ELR (cell line): Measurements from ENCODE around the gene ANLN.
"Not testable (repeated sequence)": the region's sequence is repeated elsewhere in the genome, so short reads cannot be mapped to it uniquely, and the experiment has no call there.

Source experiments
- DNase-seq: peaks from one replicate; pipeline ENCODE4 v3.0.0-alpha.2; 2015; ENCODE audit warnings: low read depth

ANLN gene

GRCh38 chr7:36378555-36378954 lies 11.1 kb upstream of the ANLN start:
- DNase-seq = not testable (repeated sequence)

GRCh38 chr7:36379831-36380504 lies 9.7 kb upstream of the ANLN start:
- DNase-seq = no peak

- no peak for DNase-seq
Observed at GRCh38 chr7:36381056-36381455, 8.6 kb upstream of the ANLN start.

GRCh38 chr7:36383284-36383683 lies 6.4 kb upstream of the ANLN start:
- DNase-seq = not testable (repeated sequence)

- DNase-seq = not testable (repeated sequence)
Observed at GRCh38 chr7:36385646-36386045, 4.0 kb upstream of the ANLN start.

GRCh38 chr7:36387435-36388231 lies 2.0 kb upstream of the ANLN start:
- DNase-seq = peak; percentile 94

- DNase-seq = no peak
Observed at GRCh38 chr7:36388423-36388822, 1.2 kb upstream of the ANLN start.

GRCh38 chr7:36390199-36391090 lies 783 bp downstream of the ANLN start:
- DNase-seq = peak; percentile 95

- DNase-seq = peak; percentile 71
Observed at GRCh38 chr7:36391436-36392198, 2.0 kb downstream of the ANLN start.

- no peak for DNase-seq
Observed at GRCh38 chr7:36393826-36394225, 4.2 kb downstream of the ANLN start.

GRCh38 chr7:36395171-36395894 lies 5.7 kb downstream of the ANLN start:
- DNase-seq = no peak

- DNase-seq = peak; percentile 73
Observed at GRCh38 chr7:36396150-36396549, 6.5 kb downstream of the ANLN start.

GRCh38 chr7:36400036-36400435 lies 10.4 kb downstream of the ANLN start:
- no peak for DNase-seq

GRCh38 chr7:36400606-36401005 lies 10.9 kb downstream of the ANLN start:
- DNase-seq = peak; percentile 29

- no peak for DNase-seq
Observed at GRCh38 chr7:36403452-36403851, 13.8 kb downstream of the ANLN start.

GRCh38 chr7:36404639-36405408 lies 15.2 kb downstream of the ANLN start:
- DNase-seq = no peak

GRCh38 chr7:36405409-36405803 lies 15.7 kb downstream of the ANLN start:
- no peak for DNase-seq

- DNase-seq = no peak
Observed at GRCh38 chr7:36406156-36406555, 16.5 kb downstream of the ANLN start.

- no peak for DNase-seq
Observed at GRCh38 chr7:36407636-36408550, 18.2 kb downstream of the ANLN start.
